Skeletal muscle satellite cell (primary cell): ENCODE measurements around the gene KRCC1.
"Not testable (repeated sequence)": the region's sequence is repeated elsewhere in the genome, so short reads cannot be mapped to it uniquely, and the experiment has no call there.

Experiments used
- H3K27me3 ChIP-seq: 2 replicates; pipeline ENCODE4 v1.7.0; 2013; ENCODE audit warnings: low read length; ENCODE audit not compliant: control insufficient read depth, insufficient read depth
- H3K36me3 ChIP-seq: 2 replicates; pipeline ENCODE4 v1.7.0; 2013; ENCODE audit warnings: mild to moderate bottlenecking, control low read depth, low read length; ENCODE audit not compliant: insufficient read depth
- H3K4me1 ChIP-seq: 2 replicates; pipeline ENCODE4 v1.7.0; 2013; ENCODE audit warnings: low read length; ENCODE audit not compliant: control insufficient read depth, insufficient read depth
- H3K4me2 ChIP-seq: 2 replicates; pipeline ENCODE4 v1.7.0; 2013; ENCODE audit warnings: mild to moderate bottlenecking, low read length
- H3K4me3 ChIP-seq: 2 replicates; pipeline ENCODE4 v1.7.0; 2013; ENCODE audit warnings: low read length
- H3K9ac ChIP-seq: 2 replicates; pipeline ENCODE4 v1.7.0; 2013; ENCODE audit warnings: mild to moderate bottlenecking, low read depth, low read length, moderate library complexity
- H3K9me3 ChIP-seq: replicated peaks from 2 replicates; pipeline ENCODE4 v1.7.0; 2013; ENCODE audit warnings: mild to moderate bottlenecking, control low read depth, low read length

KRCC1 gene

GRCh38 chr2:88057437-88057844 lies 1.9 kb upstream of the KRCC1 start:
- Histone ChIP-seq H3K27me3 (no peaks in the 10 kb centered on the region), H3K9ac (no peak overlapping the region)

GRCh38 chr2:88054782-88055370 lies 707 bp downstream of the KRCC1 start:
- peak overlapping the region; percentile 86 for H3K4me2 ChIP-seq
- peaks cover 7% of the 10 kb centered on the region for H3K36me3 ChIP-seq
- H3K9me3 ChIP-seq: no peaks in the 10 kb centered on the region
- H3K27me3 ChIP-seq: no peaks in the 10 kb centered on the region
- peaks cover 26% of the 10 kb centered on the region for H3K4me1 ChIP-seq
- H3K4me3 ChIP-seq: peak overlapping the region; percentile 86
- H3K9ac ChIP-seq: peak overlapping the region; percentile 96

More at GRCh38 chr2:88057437-88057844, 1.9 kb upstream of the KRCC1 start:
- peaks cover 26% of the 10 kb centered on the region for H3K4me1 ChIP-seq
- no peak overlapping the region for H3K4me2 ChIP-seq
- peaks cover 7% of the 10 kb centered on the region for H3K36me3 ChIP-seq
- H3K4me3 ChIP-seq: no peak overlapping the region
- no peaks in the 10 kb centered on the region for H3K9me3 ChIP-seq

GRCh38 chr2:88053934-88054781 lies 1.4 kb downstream of the KRCC1 start:
- H3K4me1 ChIP-seq: peaks cover 26% of the 10 kb centered on the region
- H3K4me2 ChIP-seq: peak overlapping the region; percentile 86
- peak overlapping the region; percentile 86 for H3K4me3 ChIP-seq
- peaks cover 7% of the 10 kb centered on the region for H3K36me3 ChIP-seq
- peak overlapping the region; percentile 96 for H3K9ac ChIP-seq
- no peaks in the 10 kb centered on the region for H3K27me3 ChIP-seq
- no peaks in the 10 kb centered on the region for H3K9me3 ChIP-seq

GRCh38 chr2:88053296-88053695 lies 2.3 kb downstream of the KRCC1 start:
- no peaks in the 10 kb centered on the region for H3K9me3 ChIP-seq
- H3K4me1 ChIP-seq: peaks cover 26% of the 10 kb centered on the region
- peak overlapping the region; percentile 9 for H3K9ac ChIP-seq
- H3K27me3 ChIP-seq: no peaks in the 10 kb centered on the region
- H3K36me3 ChIP-seq: peaks cover 7% of the 10 kb centered on the region
- H3K4me3 ChIP-seq: peak overlapping the region; percentile 86
- H3K4me2 ChIP-seq: peak overlapping the region; percentile 86

GRCh38 chr2:88051792-88052191 lies 3.8 kb downstream of the KRCC1 start:
- H3K27me3 ChIP-seq: no peaks in the 10 kb centered on the region

GRCh38 chr2:88049622-88050021 lies 6.0 kb downstream of the KRCC1 start:
- Histone ChIP-seq H3K4me3 (no peak overlapping the region), H3K9ac (no peak overlapping the region), H3K4me2 (no peak overlapping the region), H3K36me3 (peaks cover 7% of the 10 kb centered on the region), H3K9me3 (no peaks in the 10 kb centered on the region), H3K4me1 (peaks cover 19% of the 10 kb centered on the region), H3K27me3 (no peaks in the 10 kb centered on the region)

More at GRCh38 chr2:88051792-88052191, 3.8 kb downstream of the KRCC1 start:
- peaks cover 26% of the 10 kb centered on the region for H3K4me1 ChIP-seq
- H3K9me3 ChIP-seq: no peaks in the 10 kb centered on the region
- H3K9ac ChIP-seq: no peak overlapping the region
- no peak overlapping the region for H3K4me3 ChIP-seq
- H3K4me2 ChIP-seq: no peak overlapping the region
- H3K36me3 ChIP-seq: peaks cover 7% of the 10 kb centered on the region

- Histone ChIP-seq H3K4me3 (no peak overlapping the region), H3K4me1 (peaks cover 8% of the 10 kb centered on the region), H3K9me3 (no peaks in the 10 kb centered on the region), H3K36me3 (peaks cover 8% of the 10 kb centered on the region), H3K27me3 (no peaks in the 10 kb centered on the region), H3K9ac (no peak overlapping the region), H3K4me2 (no peak overlapping the region)
These were observed 7.0 kb downstream of the KRCC1 start for GRCh38 chr2:88048541-88048940.

- not testable (repeated sequence) for H3K36me3 ChIP-seq
These were observed 10.0 kb downstream of the KRCC1 start for GRCh38 chr2:88045561-88045960.

GRCh38 chr2:88042476-88042875 lies 13.1 kb downstream of the KRCC1 start:
- Histone ChIP-seq H3K4me1 (peaks cover 16% of the 10 kb centered on the region), H3K27me3 (no peaks in the 10 kb centered on the region), H3K4me3 (no peak overlapping the region), H3K9ac (no peak overlapping the region), H3K4me2 (no peak overlapping the region), H3K36me3 (peaks cover 8% of the 10 kb centered on the region), H3K9me3 (no peaks in the 10 kb centered on the region)

More at GRCh38 chr2:88045561-88045960, 10.0 kb downstream of the KRCC1 start:
- not testable (repeated sequence) for H3K4me1 ChIP-seq, H3K27me3 ChIP-seq, H3K4me2 ChIP-seq, H3K9me3 ChIP-seq, H3K9ac ChIP-seq, H3K4me3 ChIP-seq

- H3K9me3 ChIP-seq: no peaks in the 10 kb centered on the region
- peaks cover 29% of the 10 kb centered on the region for H3K4me1 ChIP-seq
- H3K4me3 ChIP-seq: no peak overlapping the region
- peak overlapping the region; percentile 1 for H3K9ac ChIP-seq
- H3K36me3 ChIP-seq: peaks cover 29% of the 10 kb centered on the region
- peak overlapping the region; percentile 39 for H3K4me2 ChIP-seq
- H3K27me3 ChIP-seq: no peaks in the 10 kb centered on the region
These were observed 17.1 kb downstream of the KRCC1 start for GRCh38 chr2:88038263-88039105.

GRCh38 chr2:88036606-88037005 lies 19.0 kb downstream of the KRCC1 start:
- H3K4me2 ChIP-seq: no peak overlapping the region
- H3K9ac ChIP-seq: no peak overlapping the region
- peaks cover 32% of the 10 kb centered on the region for H3K36me3 ChIP-seq
- peaks cover 29% of the 10 kb centered on the region for H3K4me1 ChIP-seq
- no peaks in the 10 kb centered on the region for H3K27me3 ChIP-seq
- no peaks in the 10 kb centered on the region for H3K9me3 ChIP-seq
- H3K4me3 ChIP-seq: no peak overlapping the region
